ENCODE data around the gene ZSWIM4. TPM values are rescaled to one million over a fixed set of nuclear protein-coding genes. Genes with fewer than 3 reads are reported as not detected.

ZSWIM4 gene
- total RNA-seq, 2 experiments from 2014 or later, result 5.0 to 10.8 TPM

- H3K4me3 ChIP-seq (ENCODE audit: low read depth, low read length, poor library complexity, severe bottlenecking), result peak overlapping the region; percentile 69
- BruUV-seq (replicated peaks), result no TSS peak
- H3K79me2 ChIP-seq (ENCODE audit: insufficient read depth, low read depth, low read length), result no peaks in the 10 kb centered on the region
- DNase-seq (ENCODE audit: low spot score), result peak; percentile 93
- H2AFZ ChIP-seq (ENCODE audit: low read length), result peak overlapping the region; percentile 95
- H3K9me2 ChIP-seq (ENCODE audit: insufficient read depth, low read length), result no peaks in the 10 kb centered on the region
- no peaks in the 10 kb centered on the region for H3K9me3 ChIP-seq (ENCODE audit: low read length)
- H3K27ac ChIP-seq (ENCODE audit: low read depth, low read length, poor library complexity, severe bottlenecking), result no peak overlapping the region
- H3K4me2 ChIP-seq (ENCODE audit: low read length), result peak overlapping the region; percentile 91
- TF ChIP-seq CTCF (conservative IDR thresholded peaks at IDR 0.05; ENCODE audit: low read length), result peak; percentile 78
- no peak for TF ChIP-seq EZH2phosphoT487 (IDR thresholded peaks at IDR 0.05; ENCODE audit: borderline replicate concordance, low read depth, low read length)
- H4K20me1 ChIP-seq (ENCODE audit: insufficient read depth, low read length), result no peaks in the 10 kb centered on the region
- POLR2A ChIA-PET, result no interaction called here
- no peaks in the 10 kb centered on the region for H3K36me3 ChIP-seq (ENCODE audit: insufficient read depth, low read length)
- intact Hi-C loops (cut with micrococcal nuclease; ENCODE audit: unreplicated experiment), result loop anchor here (10.0 kb wide), 2 partner anchors 49 to 669 kb away; no protein-coding TSS in a partner anchor
- H3K4me1 ChIP-seq (ENCODE audit: insufficient read depth, low read length, poor library complexity, severe bottlenecking), result peaks cover 44% of the 10 kb centered on the region
- CTCF ChIA-PET (ENCODE audit: unreplicated experiment), result no interaction called here
These were observed 38.3 kb downstream of the ZSWIM4 start for GRCh38 chr19:13833330-13834243.

GRCh38 chr19:13834244-13835069, 39.2 kb downstream of the ZSWIM4 start:
- Histone ChIP-seq H3K4me3 (ENCODE audit: low read depth, low read length, poor library complexity, severe bottlenecking) (peak overlapping the region; percentile 69), H3K4me1 (ENCODE audit: insufficient read depth, low read length, poor library complexity, severe bottlenecking) (peaks cover 52% of the 10 kb centered on the region), H2AFZ (ENCODE audit: low read length) (peak overlapping the region; percentile 95; the same call in 1 of the 2 replicates), H3K79me2 (ENCODE audit: insufficient read depth, low read depth, low read length) (no peaks in the 10 kb centered on the region), H3K9me3 (ENCODE audit: low read length) (no peaks in the 10 kb centered on the region), H3K4me2 (ENCODE audit: low read length) (peak overlapping the region; percentile 91), H4K20me1 (ENCODE audit: insufficient read depth, low read length) (no peaks in the 10 kb centered on the region), H3K36me3 (ENCODE audit: insufficient read depth, low read length) (no peaks in the 10 kb centered on the region), H3K9me2 (ENCODE audit: insufficient read depth, low read length) (no peaks in the 10 kb centered on the region), H3K27ac (ENCODE audit: low read depth, low read length, poor library complexity, severe bottlenecking) (peak overlapping the region; percentile 19)
- intact Hi-C loops (cut with micrococcal nuclease; ENCODE audit: unreplicated experiment), result loop anchor here (10.0 kb wide), 2 partner anchors 50 to 670 kb away; no protein-coding TSS in a partner anchor
- no peak for TF ChIP-seq EZH2phosphoT487 (IDR thresholded peaks at IDR 0.05; ENCODE audit: borderline replicate concordance, low read depth, low read length)
- no peak for TF ChIP-seq CTCF (conservative IDR thresholded peaks at IDR 0.05; ENCODE audit: low read length)
- no TSS peak for BruUV-seq (replicated peaks)
- ChIA-PET POLR2A (no interaction called here), CTCF (ENCODE audit: unreplicated experiment) (no interaction called here)
- DNase-seq (ENCODE audit: low spot score), result no peak
